IPS-18a (cell line): ENCODE measurements around the gene FMN2.
"Not testable (repeated sequence)": the region's sequence is repeated elsewhere in the genome, so short reads cannot be mapped to it uniquely, and the experiment has no call there.

Experiments
- H3K27ac ChIP-seq: one replicate; pipeline ENCODE4 v1.5.1; 2013; ENCODE audit warnings: low read length
- H3K27me3 ChIP-seq: one replicate; pipeline ENCODE4 v1.6.1; 2013; ENCODE audit warnings: mild to moderate bottlenecking, low read length; ENCODE audit not compliant: control insufficient read depth, insufficient read depth
- H3K36me3 ChIP-seq: one replicate; pipeline ENCODE4 v1.6.1; 2013; ENCODE audit warnings: low read depth, low read length; ENCODE audit not compliant: control insufficient read depth
- H3K4me1 ChIP-seq: one replicate; pipeline ENCODE4 v1.6.1; 2013; ENCODE audit warnings: low read depth, low read length; ENCODE audit not compliant: control insufficient read depth
- H3K4me3 ChIP-seq: one replicate; pipeline ENCODE4 v1.5.1; 2013; ENCODE audit warnings: low read length
- H3K9ac ChIP-seq: one replicate; pipeline ENCODE4 v1.6.1; 2013; ENCODE audit warnings: mild to moderate bottlenecking, low read length, moderate library complexity
- H3K9me3 ChIP-seq: one replicate; pipeline ENCODE4 v1.6.1; 2013; ENCODE audit warnings: low read depth, low read length; ENCODE audit not compliant: control insufficient read depth

FMN2 gene

GRCh38 chr1:240415011-240415410 lies 323.3 kb downstream of the FMN2 start:
- not testable (repeated sequence) for H3K9ac ChIP-seq, H3K9me3 ChIP-seq, H3K27ac ChIP-seq, H3K4me1 ChIP-seq, H3K4me3 ChIP-seq, H3K36me3 ChIP-seq, H3K27me3 ChIP-seq

- Histone ChIP-seq H3K27me3 (no peaks in the 10 kb centered on the region), H3K36me3 (no peaks in the 10 kb centered on the region), H3K4me1 (no peaks in the 10 kb centered on the region), H3K27ac (no peak overlapping the region), H3K4me3 (no peak overlapping the region), H3K9me3 (no peaks in the 10 kb centered on the region), H3K9ac (no peak overlapping the region)
Observed at GRCh38 chr1:240415532-240415931, 323.8 kb downstream of the FMN2 start.

GRCh38 chr1:240417317-240417716 lies 325.6 kb downstream of the FMN2 start:
- H3K36me3 ChIP-seq, result no peaks in the 10 kb centered on the region
- no peaks in the 10 kb centered on the region for H3K4me1 ChIP-seq
- H3K27me3 ChIP-seq, result no peaks in the 10 kb centered on the region
- no peaks in the 10 kb centered on the region for H3K9me3 ChIP-seq
- no peak overlapping the region for H3K9ac ChIP-seq
- H3K27ac ChIP-seq, result no peak overlapping the region
- H3K4me3 ChIP-seq, result no peak overlapping the region

GRCh38 chr1:240420766-240421165 lies 329.1 kb downstream of the FMN2 start:
- Histone ChIP-seq H3K27ac (no peak overlapping the region), H3K27me3 (no peaks in the 10 kb centered on the region), H3K4me1 (no peaks in the 10 kb centered on the region), H3K36me3 (no peaks in the 10 kb centered on the region), H3K9ac (no peak overlapping the region), H3K9me3 (no peaks in the 10 kb centered on the region), H3K4me3 (no peak overlapping the region)

GRCh38 chr1:240423246-240423924 lies 331.7 kb downstream of the FMN2 start:
- Histone ChIP-seq H3K27ac (no peak overlapping the region), H3K4me3 (no peak overlapping the region), H3K9me3 (no peaks in the 10 kb centered on the region), H3K36me3 (no peaks in the 10 kb centered on the region), H3K9ac (no peak overlapping the region), H3K27me3 (no peaks in the 10 kb centered on the region), H3K4me1 (no peaks in the 10 kb centered on the region)

GRCh38 chr1:240424740-240425464 lies 333.2 kb downstream of the FMN2 start:
- Histone ChIP-seq H3K4me1 (no peaks in the 10 kb centered on the region), H3K9me3 (no peaks in the 10 kb centered on the region), H3K36me3 (no peaks in the 10 kb centered on the region), H3K27me3 (no peaks in the 10 kb centered on the region), H3K9ac (no peak overlapping the region), H3K27ac (no peak overlapping the region), H3K4me3 (no peak overlapping the region)

GRCh38 chr1:240426051-240426450 lies 334.4 kb downstream of the FMN2 start:
- Histone ChIP-seq H3K27ac (no peak overlapping the region), H3K27me3 (no peaks in the 10 kb centered on the region), H3K4me1 (no peaks in the 10 kb centered on the region), H3K4me3 (no peak overlapping the region), H3K9me3 (no peaks in the 10 kb centered on the region), H3K9ac (no peak overlapping the region), H3K36me3 (no peaks in the 10 kb centered on the region)

- no peak overlapping the region for H3K27ac ChIP-seq
- H3K36me3 ChIP-seq, result no peaks in the 10 kb centered on the region
- H3K27me3 ChIP-seq, result no peaks in the 10 kb centered on the region
- no peak overlapping the region for H3K9ac ChIP-seq
- H3K9me3 ChIP-seq, result no peaks in the 10 kb centered on the region
- no peak overlapping the region for H3K4me3 ChIP-seq
- no peaks in the 10 kb centered on the region for H3K4me1 ChIP-seq
Observed at GRCh38 chr1:240435996-240436566, 344.4 kb downstream of the FMN2 start.

GRCh38 chr1:240441669-240442068 lies 350.0 kb downstream of the FMN2 start:
- H3K27me3 ChIP-seq, result no peaks in the 10 kb centered on the region
- no peak overlapping the region for H3K4me3 ChIP-seq
- H3K9ac ChIP-seq, result no peak overlapping the region
- no peak overlapping the region for H3K27ac ChIP-seq
- no peaks in the 10 kb centered on the region for H3K36me3 ChIP-seq
- H3K4me1 ChIP-seq, result no peaks in the 10 kb centered on the region
- no peaks in the 10 kb centered on the region for H3K9me3 ChIP-seq

GRCh38 chr1:240445369-240445768 lies 353.7 kb downstream of the FMN2 start:
- H3K36me3 ChIP-seq, result no peaks in the 10 kb centered on the region
- H3K9me3 ChIP-seq, result no peaks in the 10 kb centered on the region
- no peaks in the 10 kb centered on the region for H3K4me1 ChIP-seq
- no peak overlapping the region for H3K4me3 ChIP-seq
- H3K27ac ChIP-seq, result no peak overlapping the region
- H3K9ac ChIP-seq, result no peak overlapping the region
- H3K27me3 ChIP-seq, result no peaks in the 10 kb centered on the region

GRCh38 chr1:240455228-240455821 lies 363.6 kb downstream of the FMN2 start:
- H3K4me1 ChIP-seq, result no peaks in the 10 kb centered on the region
- no peaks in the 10 kb centered on the region for H3K36me3 ChIP-seq
- no peak overlapping the region for H3K9ac ChIP-seq
- no peak overlapping the region for H3K4me3 ChIP-seq
- no peak overlapping the region for H3K27ac ChIP-seq
- no peaks in the 10 kb centered on the region for H3K9me3 ChIP-seq
- H3K27me3 ChIP-seq, result no peaks in the 10 kb centered on the region
